ENCODE measurements around the gene TCFL5.

The TCFL5 gene

DNA sequence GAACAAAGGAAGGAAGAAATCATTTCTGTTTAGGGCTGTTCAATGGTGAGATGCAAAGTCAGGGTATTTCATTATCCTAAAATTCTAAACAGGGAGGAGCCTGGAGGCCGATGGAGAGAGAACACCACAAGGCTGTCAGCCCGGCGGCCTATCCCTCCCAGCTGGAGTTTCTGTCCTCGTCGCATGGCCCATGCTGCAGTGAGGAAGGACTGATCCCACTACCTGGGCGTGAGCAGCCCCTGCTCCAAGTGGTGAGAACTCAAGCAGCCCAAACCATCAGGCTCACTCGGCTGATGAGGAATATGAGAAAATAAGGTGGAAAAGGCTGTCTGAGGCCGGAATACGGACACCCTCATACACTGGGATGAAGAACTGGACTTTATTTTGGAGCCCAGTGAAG, 33.9 kb upstream of the TCFL5 start:
- no peak for DNase-seq (ENCODE audit: low read depth)

DNA sequence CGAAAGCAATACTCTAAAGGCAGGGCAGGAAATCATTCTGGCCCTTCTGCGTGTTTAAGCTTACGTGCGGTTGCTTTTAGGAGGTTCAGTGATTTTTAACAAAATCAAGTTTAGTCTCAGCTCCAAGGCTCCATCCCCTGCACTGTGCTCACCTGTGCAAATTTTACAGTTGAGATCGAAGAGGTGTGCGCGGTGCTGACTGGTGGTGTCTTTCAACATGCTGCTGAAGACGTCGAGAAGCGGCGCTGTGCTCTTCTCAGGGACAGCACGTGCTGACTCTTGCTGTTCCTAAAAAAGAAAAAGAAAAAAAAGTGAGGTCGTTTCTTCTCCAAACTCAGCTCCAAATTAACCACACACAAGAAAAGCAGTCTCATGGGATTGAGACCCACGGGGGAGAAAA, 32.6 kb upstream of the TCFL5 start:
- DNase-seq (ENCODE audit: low read depth), result no peak

DNA sequence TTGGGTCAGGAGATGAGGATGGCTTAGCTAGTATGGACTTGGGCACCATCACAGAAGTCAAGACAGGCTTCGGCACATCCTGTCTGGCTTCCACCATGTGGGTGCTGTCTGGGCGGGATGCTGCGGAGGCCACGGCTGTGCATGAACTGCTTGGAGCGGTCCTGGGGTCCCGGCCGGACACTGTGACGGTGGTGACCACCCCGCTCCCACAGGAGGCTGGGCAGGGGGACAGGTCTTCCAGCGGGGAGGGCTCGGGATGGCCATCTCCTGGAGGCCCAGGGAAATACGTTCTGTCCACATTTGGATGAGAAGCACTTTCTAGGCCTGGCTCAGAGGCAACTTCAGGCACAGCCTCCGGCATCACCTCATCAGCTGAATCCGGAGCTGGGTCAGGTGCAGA, 32.1 kb upstream of the TCFL5 start:
- DNase-seq (ENCODE audit: low read depth), result no peak

DNA sequence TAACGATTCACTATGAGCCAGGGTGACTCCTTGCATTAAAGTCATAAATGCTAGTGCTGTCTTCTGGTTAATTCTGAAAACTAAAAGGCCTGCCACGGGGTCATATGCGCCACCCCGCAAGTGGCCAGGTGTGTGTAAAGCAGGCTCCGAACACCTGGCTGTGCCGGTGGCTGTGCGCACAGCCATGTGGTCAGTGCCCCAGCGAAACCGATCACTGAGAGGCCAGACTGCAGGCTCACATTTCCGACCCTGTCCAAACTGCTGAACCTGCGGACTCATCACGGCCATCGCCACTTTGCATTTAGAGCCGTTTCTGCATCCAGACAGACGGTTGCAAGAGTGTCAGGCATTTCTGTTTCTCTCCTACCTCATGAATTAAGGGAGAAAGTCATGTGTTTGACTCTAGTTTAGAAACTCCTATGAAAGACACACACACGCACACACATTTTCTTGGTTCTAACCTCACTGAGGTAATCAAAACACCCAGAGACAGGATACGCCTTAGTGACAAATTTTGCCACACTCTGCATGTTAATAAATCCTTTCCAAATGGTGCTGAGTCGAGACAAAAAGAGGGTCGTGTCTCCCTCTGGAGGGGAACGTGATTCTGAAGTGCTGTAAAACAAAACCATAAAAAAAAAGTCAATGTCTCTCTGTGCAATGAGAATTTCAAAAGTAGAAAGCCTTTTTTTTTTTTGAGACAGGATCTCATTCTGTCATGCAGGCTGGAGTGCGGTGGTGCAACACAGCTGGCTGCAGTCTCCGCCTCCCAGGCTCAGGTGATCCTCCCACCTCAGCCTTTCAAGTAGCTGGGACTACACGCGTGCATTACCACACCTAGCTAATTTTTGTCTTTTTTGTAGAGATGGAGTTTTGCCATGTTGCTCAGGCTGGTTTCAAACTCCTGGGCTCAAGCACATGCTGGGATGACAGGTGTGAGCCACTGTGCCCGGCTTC, 31.0 kb upstream of the TCFL5 start:
- DNase-seq (ENCODE audit: low read depth), result no peak

DNA sequence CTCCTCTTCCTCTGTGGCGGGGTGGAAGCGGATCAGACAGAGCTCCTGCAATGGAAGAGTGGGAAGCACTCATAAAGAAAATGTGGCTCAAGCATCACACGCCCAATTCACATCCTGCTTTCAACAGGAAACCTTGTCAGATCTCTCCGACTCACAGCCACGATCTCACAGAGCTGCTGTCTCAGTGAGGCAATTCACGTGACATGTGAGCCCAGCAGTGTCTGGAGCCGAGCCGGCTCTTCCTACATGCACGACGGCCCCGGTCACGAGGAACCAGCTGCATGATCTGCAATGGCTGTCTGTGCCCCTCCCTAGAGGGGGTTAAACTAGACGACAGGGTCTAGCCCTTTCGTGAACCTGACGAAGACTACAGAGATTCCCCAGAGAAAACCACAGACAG, 29.5 kb upstream of the TCFL5 start:
- DNase-seq (ENCODE audit: low read depth), result no peak

DNA sequence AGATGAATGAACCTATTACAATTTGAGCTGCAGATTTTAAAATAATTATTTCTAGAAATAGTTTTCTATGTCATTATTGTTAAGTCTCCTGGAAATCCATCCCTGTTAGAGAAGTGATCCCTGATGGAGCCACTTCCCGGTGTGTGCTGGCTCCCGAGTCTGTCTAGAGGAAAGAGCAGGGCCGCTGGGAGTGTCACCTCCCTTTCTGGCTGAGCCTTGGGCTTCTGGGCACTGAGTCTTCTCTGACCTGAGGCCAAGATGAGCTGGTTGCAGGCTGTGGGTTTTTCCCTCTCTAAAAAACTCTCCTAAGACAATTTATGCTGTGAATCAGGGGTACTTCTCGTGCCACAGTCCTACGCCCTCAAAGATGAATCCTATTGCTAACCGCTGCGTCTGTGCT, 28.8 kb upstream of the TCFL5 start:
- no peak for DNase-seq (ENCODE audit: low read depth)

DNA sequence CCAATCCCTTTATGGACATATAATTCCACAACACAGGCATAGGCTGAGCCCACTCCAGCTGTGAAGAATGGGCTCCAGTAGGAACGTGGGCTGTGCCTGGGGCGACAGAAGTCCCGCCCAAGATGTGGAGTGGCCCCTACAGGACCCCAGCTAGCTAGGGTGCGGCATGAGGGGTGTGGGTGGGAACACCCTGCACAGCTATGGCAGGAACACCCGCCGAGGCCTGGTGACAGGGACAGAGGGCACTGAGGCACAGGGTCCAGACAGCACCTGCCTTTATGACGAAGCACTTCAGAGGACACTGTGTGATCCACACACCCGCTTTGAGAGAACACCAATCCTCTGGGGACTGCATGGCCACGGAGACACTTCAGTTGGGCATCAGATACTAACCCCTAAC, 28.2 kb upstream of the TCFL5 start:
- DNase-seq (ENCODE audit: low read depth), result no peak

DNA sequence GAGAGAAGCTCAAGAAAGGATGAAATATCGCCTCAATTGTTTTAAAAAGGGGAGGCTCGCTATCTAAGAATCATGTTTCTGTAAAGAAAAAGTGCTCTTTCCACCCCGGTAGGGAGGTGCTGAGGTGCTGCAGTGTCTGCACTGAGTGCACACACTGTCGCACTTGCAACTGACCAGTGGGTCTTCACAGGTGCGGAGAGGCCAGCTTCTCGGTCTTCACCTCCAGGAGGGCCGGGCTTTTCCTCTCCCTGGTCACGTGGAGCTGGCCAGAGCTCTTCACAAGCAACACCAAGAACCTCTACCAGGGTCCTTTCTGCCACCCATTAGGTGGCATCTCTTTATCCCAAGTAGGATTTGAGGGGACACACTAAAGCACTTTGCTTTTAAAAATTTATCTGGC, 27.8 kb upstream of the TCFL5 start:
- DNase-seq (ENCODE audit: low read depth), result no peak

DNA sequence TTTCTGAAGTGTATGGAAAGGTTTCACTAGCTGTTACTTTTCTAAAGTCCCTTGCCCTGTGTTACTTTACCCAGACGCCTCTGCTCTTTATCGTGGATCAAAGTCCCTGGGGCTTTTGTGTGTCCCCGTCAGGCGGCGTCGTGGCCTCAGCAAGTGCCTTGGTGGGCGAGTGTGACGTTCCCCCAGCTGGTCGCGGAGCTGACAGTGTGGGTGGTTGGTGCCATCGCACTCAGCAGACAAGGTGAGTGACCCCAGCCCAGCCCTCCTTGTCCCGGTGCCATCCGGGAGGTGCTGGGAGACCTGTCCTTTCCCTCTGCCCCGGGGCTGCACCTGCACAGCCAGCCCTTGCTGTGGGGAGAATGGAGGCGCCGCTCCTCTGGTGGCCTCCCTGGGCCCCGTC, 27.3 kb upstream of the TCFL5 start:
- DNase-seq (ENCODE audit: low read depth), result no peak

DNA sequence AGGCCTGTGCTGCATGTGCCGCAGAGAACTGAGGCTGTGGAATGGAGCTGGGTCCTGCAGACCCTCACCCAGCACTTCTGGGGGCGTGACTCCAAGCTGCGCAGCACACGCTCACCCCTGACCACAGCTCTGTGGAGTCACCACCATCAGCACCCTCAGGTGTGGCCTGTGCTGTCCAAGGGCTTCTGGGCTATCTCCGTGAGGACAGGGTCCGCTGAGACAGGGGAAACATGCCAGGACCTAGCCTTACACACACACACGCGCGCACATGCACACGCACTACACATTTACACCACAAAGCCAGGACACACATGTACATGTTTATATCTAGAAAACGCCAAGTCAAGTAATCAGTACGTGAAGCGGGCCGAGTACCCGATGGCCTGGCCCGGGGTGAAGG, 26.8 kb upstream of the TCFL5 start:
- DNase-seq (ENCODE audit: low read depth), result no peak

DNA sequence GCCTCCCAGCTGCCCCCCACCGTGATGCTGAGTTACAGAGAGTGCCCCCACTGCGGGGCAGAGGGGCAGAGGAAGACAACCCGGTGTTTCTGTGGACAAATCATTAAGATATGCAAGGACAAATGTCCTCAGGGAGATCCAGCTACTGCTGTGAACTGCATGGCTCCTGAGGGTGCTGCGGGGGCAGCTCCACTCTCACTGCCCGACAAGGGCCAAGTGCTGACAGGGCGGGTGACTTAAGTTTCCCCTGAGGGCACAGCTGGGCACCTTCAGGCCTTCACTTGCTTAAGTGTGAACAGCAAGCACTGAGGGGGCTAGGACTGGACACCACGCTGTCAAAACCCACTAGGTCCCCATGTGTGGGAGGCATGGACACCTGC, 26.2 kb upstream of the TCFL5 start:
- DNase-seq (ENCODE audit: low read depth), result no peak

DNA sequence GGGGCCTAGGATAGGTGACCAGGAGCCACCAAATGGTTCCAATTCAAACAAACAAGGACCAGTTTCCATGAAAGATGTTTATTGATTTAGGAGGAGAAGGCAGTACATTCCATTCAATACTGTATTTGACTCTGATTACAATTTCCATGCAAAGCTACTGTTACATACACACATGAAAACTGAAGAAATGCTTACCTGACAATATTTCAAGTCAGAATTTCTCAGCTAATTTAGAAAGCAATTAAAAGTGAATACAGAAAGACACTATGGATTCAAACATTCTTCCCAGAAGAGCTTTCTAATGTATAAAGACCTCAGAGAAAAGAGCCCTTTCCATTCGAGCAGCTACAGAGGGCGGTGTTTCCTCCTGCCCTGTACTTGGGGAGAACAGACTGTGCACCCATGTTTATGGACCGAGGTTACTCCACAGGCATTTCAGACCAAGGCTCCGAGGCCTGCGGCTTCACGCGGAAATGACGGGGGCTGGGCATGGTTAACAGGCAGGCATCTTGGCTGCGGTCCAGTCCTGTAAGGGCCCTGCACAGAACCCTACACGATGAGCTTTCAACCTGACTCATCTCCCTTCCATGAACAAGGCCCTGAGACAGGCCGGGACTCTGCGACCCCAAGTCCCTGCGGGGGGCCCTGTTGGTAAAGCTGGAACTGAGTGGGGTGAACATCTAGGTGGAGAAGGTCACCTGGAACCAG, 25.7 kb upstream of the TCFL5 start:
- DNase-seq (ENCODE audit: low read depth), result no peak

DNA sequence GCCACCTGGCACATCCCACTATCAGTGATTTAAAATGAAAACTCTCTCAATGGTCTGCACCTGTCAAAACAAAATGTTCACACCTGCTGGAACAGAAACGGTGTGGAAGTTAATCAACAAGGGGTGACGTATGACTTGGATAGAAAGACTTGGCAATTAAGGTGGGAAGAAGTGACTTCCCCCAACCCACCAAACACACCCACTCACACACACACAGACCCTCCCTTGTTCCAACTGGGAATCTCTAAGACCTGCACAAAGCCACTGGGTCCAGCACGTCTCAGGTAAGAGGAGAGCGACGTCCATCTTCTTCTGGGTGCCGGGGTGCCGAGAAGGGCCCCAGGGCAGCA, 25.1 kb upstream of the TCFL5 start:
- DNase-seq (ENCODE audit: low read depth), result no peak

DNA sequence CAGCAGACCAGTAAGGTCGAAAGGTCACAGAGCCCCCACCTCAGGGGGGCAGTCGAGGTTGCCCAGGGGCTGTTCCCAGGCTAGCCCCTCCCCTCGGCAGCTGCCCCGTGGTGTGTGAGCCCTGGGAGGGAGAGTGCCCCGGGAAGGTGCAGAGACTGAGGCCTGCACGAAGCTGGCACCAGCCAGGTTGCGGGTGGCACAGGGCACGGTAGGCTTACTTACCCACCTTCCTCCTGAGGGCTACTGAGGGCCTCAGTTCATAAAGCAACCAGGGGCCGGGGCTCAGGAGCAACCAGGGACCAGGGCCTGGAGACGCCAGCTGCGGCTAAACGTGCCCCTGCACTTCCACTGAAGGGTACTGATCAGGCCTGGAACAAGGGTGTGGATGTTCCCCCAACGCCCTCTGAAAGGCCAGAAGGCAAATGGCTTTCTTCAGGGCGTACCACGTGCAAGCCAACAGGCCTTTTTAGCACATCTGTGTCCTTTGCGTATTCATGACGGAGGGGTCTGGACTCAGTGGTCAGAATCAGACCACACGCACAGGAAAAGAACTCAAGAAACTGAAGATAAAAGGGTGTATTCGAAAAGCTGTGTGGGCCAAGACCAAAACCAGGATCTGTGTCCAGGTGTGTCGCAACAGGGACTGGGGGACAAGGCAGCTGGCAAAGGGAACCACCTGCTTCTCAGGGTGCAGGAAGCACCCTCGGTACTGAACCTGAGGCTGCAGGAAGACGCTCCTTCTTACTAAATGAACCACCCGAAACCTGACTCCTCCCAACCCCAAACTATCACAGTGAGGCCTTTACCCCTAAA, 24.5 kb upstream of the TCFL5 start:
- DNase-seq (ENCODE audit: low read depth), result no peak

DNA sequence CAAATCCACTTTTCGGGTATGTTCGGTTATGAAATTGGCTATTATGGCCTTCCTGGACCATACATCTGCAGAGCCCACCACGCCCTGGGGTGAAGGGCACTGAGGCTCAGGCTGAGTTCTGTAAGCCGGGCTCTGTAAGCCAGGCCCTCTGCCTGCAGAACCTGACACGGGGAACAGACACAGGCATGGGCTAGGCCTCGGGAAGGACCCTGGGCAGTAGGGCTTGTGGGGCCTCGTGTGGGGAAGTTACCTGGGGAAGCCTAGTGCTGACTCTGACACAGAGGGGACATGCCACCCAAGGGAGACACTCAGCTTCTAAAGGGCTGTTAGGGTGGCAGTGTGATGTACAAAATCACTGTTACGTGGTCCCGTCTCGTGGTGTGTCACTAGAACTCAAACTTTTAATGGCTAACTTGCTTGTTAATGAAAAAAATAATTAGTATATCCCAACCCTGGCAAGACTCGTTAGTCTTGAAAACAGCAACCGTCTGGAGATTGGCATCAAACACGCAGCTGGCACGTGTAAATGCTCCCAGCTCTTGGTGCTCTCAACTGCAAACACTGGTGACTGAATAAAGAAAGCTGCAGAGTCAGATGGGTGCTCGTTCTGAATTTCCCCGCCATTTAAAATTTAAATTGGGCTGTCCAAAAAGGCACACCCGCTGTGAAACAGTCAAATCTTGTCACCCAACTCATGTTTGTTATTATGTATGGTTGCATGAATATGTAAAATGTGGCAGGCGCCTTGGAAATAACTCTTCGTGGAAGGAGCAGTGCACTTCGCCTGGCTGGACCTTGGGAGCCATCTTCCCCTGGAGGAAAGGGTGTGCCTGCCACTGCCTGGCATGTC, 23.6 kb upstream of the TCFL5 start:
- DNase-seq (ENCODE audit: low read depth), result no peak

DNA sequence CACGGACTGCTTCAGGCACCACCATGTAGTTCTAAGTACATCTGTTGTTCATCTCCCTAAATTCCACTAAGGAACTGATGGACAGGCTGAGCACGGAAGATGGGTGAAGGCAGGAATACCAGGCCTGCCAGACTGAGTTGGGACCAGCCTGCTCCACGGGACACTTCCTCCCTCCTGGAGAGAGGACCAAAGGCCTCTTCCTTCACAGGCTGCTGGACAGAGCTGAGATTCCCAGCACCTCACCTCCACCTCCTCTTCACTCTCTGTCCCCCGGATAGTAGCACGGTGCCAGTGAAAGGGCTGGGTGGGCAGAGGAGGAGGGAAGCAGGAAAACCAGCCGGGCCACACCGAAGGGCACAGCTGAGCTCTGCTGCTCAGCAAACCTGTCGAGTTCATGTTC, 22.9 kb upstream of the TCFL5 start:
- DNase-seq (ENCODE audit: low read depth), result no peak

DNA sequence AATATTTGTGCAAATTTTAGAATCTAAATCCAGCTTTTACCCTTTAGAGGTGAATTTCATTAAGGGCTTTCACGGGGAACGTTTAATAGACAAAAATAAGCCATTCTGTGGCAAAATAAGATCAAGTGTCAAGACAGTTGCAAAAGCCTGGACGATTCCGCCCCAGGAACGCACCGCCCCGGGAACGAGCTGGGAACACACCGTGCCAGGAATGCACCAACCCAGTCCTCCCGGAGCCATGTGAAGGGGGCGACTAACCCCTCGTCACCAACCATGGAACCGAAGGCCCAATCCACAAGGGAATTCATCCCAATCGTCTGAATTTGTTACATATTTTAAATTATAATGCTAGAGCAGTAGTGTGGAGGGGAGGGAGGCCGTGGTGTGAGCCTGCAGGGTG, 20.8 kb upstream of the TCFL5 start:
- DNase-seq (ENCODE audit: low read depth), result no peak

DNA sequence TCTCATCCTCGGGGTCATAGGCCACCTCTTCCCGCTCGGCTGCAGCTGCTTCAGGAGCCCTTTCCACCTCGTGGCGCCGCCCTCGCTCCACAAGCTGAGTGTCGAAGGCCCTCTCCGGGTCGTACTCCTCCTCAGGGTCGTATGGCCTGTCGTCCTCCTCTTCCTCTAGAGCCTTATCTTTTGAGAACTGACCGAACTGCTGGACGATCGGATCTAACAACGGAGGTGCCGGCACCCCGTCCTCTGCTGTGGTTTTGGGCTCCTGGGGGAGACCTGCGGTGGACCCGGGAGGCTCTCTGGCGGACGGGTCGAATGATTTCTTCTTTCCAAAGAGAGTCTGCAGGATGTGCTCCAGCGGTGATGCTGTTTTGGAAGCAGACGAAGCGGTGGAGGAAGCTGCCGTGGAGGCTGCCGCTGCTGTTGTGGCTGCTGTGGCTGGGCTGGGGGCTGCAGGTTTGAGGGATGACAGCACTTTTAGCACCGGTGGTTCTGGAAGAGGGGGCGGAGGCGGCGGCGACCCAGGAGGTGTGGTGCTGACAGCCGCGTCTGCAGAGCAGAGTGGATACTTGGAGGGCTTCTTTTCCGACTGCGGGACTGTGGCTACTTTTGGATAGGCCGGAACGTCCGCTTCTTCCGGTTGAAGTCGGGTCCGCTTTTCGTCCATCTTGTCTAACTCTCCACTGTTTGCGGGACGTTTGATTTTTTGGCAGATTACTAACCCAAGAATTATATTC, 20.2 kb upstream of the TCFL5 start:
- DNase-seq (ENCODE audit: low read depth), result no peak

DNA sequence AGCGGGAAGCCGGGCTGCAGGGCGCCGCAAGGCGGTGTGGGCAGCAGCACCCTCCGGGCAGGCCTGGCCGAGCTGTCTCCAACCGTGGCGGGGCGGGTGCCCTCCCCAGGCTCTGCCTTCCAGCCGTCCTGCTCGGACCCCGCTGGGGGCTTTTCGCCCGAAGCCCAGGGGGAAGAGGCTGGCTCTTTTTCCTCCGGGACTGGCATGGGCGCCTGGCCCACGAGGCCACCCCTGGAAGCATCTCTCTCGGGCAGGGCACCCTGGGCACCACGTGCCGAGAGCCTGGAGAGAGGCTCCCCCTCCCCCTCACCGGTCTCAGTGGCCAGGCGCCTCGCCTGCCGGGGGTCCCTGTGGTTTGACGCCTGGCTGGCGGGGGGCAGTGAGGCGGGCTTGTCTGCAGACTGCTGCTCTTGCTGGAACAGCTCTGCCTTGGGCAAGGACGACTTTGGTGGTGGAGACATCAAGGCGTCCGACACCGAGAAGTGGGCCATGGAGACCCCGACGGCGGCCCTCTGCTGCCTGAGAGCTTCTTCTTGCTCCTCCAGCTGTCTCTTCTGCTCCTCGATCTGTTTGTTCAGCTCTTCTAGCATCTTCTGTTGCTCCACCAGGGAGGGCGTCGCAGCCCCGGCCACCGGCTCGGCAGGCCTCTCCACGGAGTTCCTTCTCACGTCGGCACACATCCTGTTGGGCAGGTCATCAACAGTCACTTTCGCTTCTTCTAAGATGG, 19.5 kb upstream of the TCFL5 start:
- DNase-seq (ENCODE audit: low read depth), result no peak

DNA sequence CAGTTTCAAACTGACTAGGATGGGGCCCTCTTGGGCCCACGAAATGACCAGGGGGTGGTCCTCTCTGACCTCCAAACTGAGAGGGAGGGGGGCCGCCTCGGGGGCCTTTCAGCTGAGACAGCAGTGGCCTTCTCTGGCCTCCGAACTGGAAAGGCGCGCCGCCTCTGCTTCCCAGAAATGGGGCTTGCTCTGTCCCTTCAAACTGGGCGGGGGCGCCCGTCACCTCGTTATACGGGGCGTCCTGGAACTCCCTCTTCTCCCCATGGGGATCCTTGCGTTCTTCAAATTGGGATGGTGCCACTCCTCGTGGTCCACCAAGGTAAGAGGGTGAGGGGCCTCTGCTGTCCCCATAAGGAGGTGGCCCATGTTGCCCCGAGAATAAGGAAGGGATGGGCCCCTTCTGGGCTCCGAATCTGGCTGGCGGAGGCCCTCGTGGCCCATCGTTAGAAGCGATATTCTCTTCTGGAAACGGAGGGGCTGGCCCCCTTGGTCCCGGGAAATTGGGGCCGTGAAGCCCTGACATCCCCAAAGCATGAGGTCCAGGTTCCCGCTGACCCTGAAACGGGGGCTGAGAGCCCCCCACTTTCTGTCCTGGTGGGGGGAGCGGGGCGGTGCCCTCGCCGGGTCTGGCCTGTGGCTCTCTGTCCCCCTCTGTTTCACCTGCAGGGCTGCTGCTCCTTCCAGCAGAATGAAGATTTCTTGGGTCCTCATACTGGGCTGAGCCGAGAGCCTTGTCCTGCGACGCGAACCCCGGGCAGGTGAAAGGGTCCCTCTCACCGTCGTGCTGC, 18.7 kb upstream of the TCFL5 start:
- DNase-seq (ENCODE audit: low read depth), result no peak
